ENCODE results near the gene CLCN6. TPM values are rescaled to one million over a fixed set of nuclear protein-coding genes. Genes with fewer than 3 reads are reported as not detected.
A peak's percentile ranks its signal among the peaks of the same experiment; 100 is the strongest.

Gene CLCN6
- polyA plus RNA-seq, 1 donor from 2014 or later: 12.5 TPM

DNA sequence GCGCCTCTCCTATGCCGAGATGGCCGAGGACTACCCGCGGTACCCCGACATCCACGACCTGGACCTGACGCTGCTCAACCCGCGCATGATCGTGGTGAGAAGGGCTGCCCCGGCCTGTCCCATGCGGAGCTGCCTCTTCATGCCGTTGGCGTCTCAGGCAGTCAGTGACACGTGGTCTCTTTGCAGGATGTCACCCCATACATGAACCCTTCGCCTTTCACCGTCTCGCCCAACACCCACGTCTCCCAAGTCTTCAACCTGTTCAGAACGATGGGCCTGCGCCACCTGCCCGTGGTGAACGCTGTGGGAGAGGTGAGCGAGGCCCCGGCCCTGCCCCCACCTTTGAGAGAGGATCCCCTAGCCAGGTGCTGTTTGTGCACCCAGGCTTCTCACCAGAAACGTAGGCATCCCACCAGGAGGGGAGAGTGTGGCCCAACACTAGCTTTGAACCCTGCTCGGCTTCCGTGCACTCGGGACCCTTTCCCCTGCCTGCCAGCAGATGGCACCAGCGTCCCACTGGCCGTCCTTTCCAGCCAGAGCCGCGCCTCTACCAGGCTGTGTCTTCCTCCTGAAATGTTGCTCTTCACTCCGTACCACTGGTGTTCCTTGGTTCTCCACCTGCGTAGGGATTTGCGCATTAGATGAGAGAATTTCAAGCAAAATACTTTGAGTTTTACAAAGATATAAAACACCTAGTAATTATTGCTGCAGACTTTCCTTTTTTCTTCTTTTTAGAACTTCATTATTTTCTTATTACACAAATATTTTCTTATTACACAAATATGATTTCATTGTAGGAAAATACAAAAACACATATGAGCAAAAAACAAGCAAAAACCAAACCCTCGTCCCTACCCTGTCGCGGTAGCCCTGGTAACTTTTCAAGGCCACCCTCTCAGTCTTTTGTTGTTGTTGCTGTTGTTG, 32.6 kb downstream of the CLCN6 start:
- Histone ChIP-seq H4K20me1 (ENCODE audit: insufficient read depth) (no peaks in the 10 kb centered on the region), H3K27ac (ENCODE audit: low read length) (peak overlapping the region; percentile 40), H3F3A (ENCODE audit: insufficient read depth, low read length, poor library complexity, severe bottlenecking) (no peaks in the 10 kb centered on the region), H3K9me3 (ENCODE audit: low read length) (no peaks in the 10 kb centered on the region), H3K9ac (ENCODE audit: low read length) (peak overlapping the region; percentile 27), H3K79me2 (replicated peaks; ENCODE audit: insufficient read depth, low read length) (no peaks in the 10 kb centered on the region), H3K9me2 (ENCODE audit: insufficient read depth, low read length) (no peaks in the 10 kb centered on the region), H3K27me3 (ENCODE audit: insufficient read depth, low read depth, low read length) (no peaks in the 10 kb centered on the region), H3K36me3 (ENCODE audit: insufficient read depth, low read length) (no peaks in the 10 kb centered on the region), H3K4me2 (ENCODE audit: low read length) (no peak overlapping the region), H3K4me3 (ENCODE audit: low read length) (no peak overlapping the region), H2AFZ (ENCODE audit: low read depth, low read length) (no peak overlapping the region)
- TF ChIP-seq, protein P1, sequence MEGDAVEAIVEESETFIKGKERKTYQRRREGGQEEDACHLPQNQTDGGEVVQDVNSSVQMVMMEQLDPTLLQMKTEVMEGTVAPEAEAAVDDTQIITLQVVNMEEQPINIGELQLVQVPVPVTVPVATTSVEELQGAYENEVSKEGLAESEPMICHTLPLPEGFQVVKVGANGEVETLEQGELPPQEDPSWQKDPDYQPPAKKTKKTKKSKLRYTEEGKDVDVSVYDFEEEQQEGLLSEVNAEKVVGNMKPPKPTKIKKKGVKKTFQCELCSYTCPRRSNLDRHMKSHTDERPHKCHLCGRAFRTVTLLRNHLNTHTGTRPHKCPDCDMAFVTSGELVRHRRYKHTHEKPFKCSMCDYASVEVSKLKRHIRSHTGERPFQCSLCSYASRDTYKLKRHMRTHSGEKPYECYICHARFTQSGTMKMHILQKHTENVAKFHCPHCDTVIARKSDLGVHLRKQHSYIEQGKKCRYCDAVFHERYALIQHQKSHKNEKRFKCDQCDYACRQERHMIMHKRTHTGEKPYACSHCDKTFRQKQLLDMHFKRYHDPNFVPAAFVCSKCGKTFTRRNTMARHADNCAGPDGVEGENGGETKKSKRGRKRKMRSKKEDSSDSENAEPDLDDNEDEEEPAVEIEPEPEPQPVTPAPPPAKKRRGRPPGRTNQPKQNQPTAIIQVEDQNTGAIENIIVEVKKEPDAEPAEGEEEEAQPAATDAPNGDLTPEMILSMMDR (IDR thresholded peaks at IDR 0.05; ENCODE audit: poor library complexity, severe bottlenecking): peak; percentile 99
- TF ChIP-seq EP300 (conservative IDR thresholded peaks at IDR 0.05; ENCODE audit: poor library complexity, severe bottlenecking): no peak
- no peak for TF ChIP-seq MXI1 (conservative IDR thresholded peaks at IDR 0.05; ENCODE audit: poor library complexity, severe bottlenecking)
- peak; percentile 99 for TF ChIP-seq SMC3 (conservative IDR thresholded peaks at IDR 0.05; ENCODE audit: poor library complexity)
- TF ChIP-seq RAD21 (conservative IDR thresholded peaks at IDR 0.05): peak; percentile 99

DNA sequence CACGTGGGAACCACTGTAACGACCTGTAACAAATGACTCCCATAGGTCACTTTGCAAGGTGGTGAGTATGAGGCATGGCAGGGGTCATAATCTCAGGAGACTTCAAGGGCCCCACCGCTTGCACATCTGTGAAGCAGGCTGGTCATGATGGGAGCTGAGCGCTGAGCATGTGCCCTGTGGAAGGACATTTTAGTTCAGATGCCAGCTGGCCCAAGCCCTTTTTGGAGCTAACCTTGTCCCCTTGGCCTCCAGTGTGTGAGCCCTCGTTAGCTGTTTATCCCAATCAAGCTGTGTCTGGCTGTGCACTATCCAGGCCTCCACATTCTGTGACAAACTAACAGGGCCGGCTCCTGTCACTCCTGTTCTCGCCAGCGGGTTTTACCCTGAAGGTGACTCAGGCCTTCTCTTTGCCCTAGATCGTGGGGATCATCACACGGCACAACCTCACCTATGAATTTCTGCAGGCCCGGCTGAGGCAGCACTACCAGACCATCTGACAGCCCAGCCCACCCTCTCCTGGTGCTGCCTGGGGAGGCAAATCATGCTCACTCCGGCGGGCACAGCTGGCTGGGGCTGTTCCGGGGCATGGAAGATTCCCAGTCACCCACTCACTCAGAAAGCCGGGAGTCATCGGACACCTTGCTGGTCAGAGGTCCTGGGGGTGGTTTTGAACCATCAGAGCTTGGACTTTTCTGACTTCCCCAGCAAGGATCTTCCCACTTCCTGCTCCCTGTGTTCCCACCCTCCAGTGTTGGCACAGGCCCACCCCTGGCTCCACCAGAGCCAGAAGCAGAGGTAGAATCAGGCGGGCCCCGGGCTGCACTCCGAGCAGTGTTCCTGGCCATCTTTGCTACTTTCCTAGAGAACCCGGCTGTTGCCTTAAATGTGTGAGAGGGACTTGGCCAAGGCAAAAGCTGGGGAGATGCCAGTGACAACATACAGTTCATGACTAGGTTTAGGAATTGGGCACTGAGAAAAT, 34.0 kb downstream of the CLCN6 start:
- no peaks in the 10 kb centered on the region for H3K27me3 ChIP-seq (ENCODE audit: insufficient read depth, low read depth, low read length)
- H3F3A ChIP-seq (ENCODE audit: insufficient read depth, low read length, poor library complexity, severe bottlenecking): no peaks in the 10 kb centered on the region
- H3K4me2 ChIP-seq (ENCODE audit: low read length): no peak overlapping the region
- no peaks in the 10 kb centered on the region for H3K9me3 ChIP-seq (ENCODE audit: low read length)
- no peak overlapping the region for H3K4me3 ChIP-seq (ENCODE audit: low read length)
- H3K9ac ChIP-seq (ENCODE audit: low read length): no peak overlapping the region
- H3K36me3 ChIP-seq (ENCODE audit: insufficient read depth, low read length): no peaks in the 10 kb centered on the region
- H3K79me2 ChIP-seq (replicated peaks; ENCODE audit: insufficient read depth, low read length): no peaks in the 10 kb centered on the region
- TF ChIP-seq, protein P1 (IDR thresholded peaks at IDR 0.05; ENCODE audit: poor library complexity, severe bottlenecking): no peak
- TF ChIP-seq SMC3 (conservative IDR thresholded peaks at IDR 0.05; ENCODE audit: poor library complexity) (no peak), RAD21 (conservative IDR thresholded peaks at IDR 0.05) (no peak), MXI1 (conservative IDR thresholded peaks at IDR 0.05; ENCODE audit: poor library complexity, severe bottlenecking) (no peak), EZH2 (IDR thresholded peaks at IDR 0.05; ENCODE audit: borderline replicate concordance, insufficient read depth, low read length, poor library complexity, severe bottlenecking) (no peak), POLR2AphosphoS5 (IDR thresholded peaks at IDR 0.05) (no peak), TAF1 (IDR thresholded peaks at IDR 0.05; ENCODE audit: low read depth) (no peak), EP300 (conservative IDR thresholded peaks at IDR 0.05; ENCODE audit: poor library complexity, severe bottlenecking) (no peak)
- TF ChIP-seq, protein P2, sequence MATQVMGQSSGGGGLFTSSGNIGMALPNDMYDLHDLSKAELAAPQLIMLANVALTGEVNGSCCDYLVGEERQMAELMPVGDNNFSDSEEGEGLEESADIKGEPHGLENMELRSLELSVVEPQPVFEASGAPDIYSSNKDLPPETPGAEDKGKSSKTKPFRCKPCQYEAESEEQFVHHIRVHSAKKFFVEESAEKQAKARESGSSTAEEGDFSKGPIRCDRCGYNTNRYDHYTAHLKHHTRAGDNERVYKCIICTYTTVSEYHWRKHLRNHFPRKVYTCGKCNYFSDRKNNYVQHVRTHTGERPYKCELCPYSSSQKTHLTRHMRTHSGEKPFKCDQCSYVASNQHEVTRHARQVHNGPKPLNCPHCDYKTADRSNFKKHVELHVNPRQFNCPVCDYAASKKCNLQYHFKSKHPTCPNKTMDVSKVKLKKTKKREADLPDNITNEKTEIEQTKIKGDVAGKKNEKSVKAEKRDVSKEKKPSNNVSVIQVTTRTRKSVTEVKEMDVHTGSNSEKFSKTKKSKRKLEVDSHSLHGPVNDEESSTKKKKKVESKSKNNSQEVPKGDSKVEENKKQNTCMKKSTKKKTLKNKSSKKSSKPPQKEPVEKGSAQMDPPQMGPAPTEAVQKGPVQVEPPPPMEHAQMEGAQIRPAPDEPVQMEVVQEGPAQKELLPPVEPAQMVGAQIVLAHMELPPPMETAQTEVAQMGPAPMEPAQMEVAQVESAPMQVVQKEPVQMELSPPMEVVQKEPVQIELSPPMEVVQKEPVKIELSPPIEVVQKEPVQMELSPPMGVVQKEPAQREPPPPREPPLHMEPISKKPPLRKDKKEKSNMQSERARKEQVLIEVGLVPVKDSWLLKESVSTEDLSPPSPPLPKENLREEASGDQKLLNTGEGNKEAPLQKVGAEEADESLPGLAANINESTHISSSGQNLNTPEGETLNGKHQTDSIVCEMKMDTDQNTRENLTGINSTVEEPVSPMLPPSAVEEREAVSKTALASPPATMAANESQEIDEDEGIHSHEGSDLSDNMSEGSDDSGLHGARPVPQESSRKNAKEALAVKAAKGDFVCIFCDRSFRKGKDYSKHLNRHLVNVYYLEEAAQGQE (IDR thresholded peaks at IDR 0.05; ENCODE audit: borderline replicate concordance): no peak
- H2AFZ ChIP-seq (ENCODE audit: low read depth, low read length): no peak overlapping the region
- no peaks in the 10 kb centered on the region for H3K9me2 ChIP-seq (ENCODE audit: insufficient read depth, low read length)
- H3K27ac ChIP-seq (ENCODE audit: low read length): no peak overlapping the region
- H4K20me1 ChIP-seq (ENCODE audit: insufficient read depth): no peaks in the 10 kb centered on the region
